ENCODE results near the gene CKAP2L. TPM values are rescaled to one million over a fixed set of nuclear protein-coding genes. Genes with fewer than 3 reads are reported as not detected.

Gene CKAP2L
- total RNA-seq, 1 experiment from 2014 or later: 23.3 TPM

DNA sequence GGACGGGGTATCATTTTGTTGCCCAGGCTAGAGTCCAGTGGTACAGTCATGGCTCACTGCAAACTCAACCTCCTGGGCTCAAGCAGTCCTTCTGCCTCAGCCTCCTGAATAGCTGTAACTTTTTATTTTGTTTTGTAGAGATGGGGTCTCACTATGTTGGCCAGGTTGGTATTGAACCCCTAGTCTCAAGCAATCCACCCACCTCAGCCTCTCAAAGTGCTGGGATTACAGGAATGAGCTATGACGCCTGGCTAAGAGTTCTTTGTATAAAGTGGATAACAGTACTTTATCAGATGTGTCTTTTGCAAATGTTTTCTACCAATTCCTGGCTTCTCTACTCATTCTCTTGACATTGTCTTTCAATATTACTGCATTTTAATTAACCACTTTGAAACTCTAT lies 60.7 kb downstream of the CKAP2L start:
- Histone ChIP-seq H3K4me1 (ENCODE audit: insufficient read depth, low read length) (no peaks in the 10 kb centered on the region), H4K8ac (replicated peaks; ENCODE audit: insufficient read length, low read depth, low read length) (no peak overlapping the region), H3K79me2 (ENCODE audit: insufficient read depth, low read length) (no peaks in the 10 kb centered on the region), H3K56ac (ENCODE audit: insufficient read length, low read depth, low read length) (no peak overlapping the region), H2BK20ac (ENCODE audit: low read depth, low read length, poor library complexity, severe bottlenecking) (no peak overlapping the region), H3K23ac (ENCODE audit: insufficient read length, low read depth, low read length) (no peak overlapping the region), H3K18ac (ENCODE audit: insufficient read length, low read depth, low read length) (no peak overlapping the region), H3K4me2 (ENCODE audit: insufficient read depth, insufficient read length, low read length) (no peak overlapping the region), H2BK5ac (ENCODE audit: insufficient read length, low read length) (no peak overlapping the region), H4K5ac (ENCODE audit: insufficient read length, low read depth, low read length) (no peak overlapping the region), H3K9ac (ENCODE audit: extremely low read depth, insufficient read length, low read length) (no peak overlapping the region), H3K4ac (ENCODE audit: low read depth, low read length) (no peak overlapping the region), H2AFZ (ENCODE audit: low read length) (no peak overlapping the region), H3K27ac (ENCODE audit: insufficient read length, low read depth, low read length) (no peak overlapping the region), H2BK15ac (ENCODE audit: low read depth, low read length) (no peak overlapping the region), H2BK12ac (ENCODE audit: insufficient read length, low read depth, low read length) (no peak overlapping the region), H3K23me2 (ENCODE audit: insufficient read length, low read depth, low read length, poor library complexity, severe bottlenecking) (no peaks in the 10 kb centered on the region), H4K20me1 (ENCODE audit: control insufficient read depth, insufficient read depth, insufficient read length) (no peaks in the 10 kb centered on the region), H3K27me3 (ENCODE audit: insufficient read depth, low read length) (no peaks in the 10 kb centered on the region), H3K14ac (ENCODE audit: insufficient read depth, low read length) (no peak overlapping the region), H3K9me3 (ENCODE audit: control insufficient read depth, low read depth, low read length) (no peaks in the 10 kb centered on the region), H3T11ph (ENCODE audit: low read length) (no peak overlapping the region), H4K91ac (ENCODE audit: insufficient read length, low read depth, low read length) (no peak overlapping the region), H2AK5ac (ENCODE audit: insufficient read length, low read length) (no peak overlapping the region), H2BK120ac (ENCODE audit: low read depth, low read length, poor library complexity, severe bottlenecking) (no peak overlapping the region), H3K79me1 (ENCODE audit: insufficient read depth, low read depth, low read length, poor library complexity, severe bottlenecking) (no peaks in the 10 kb centered on the region)
- WGBS (ENCODE audit: extremely low coverage, insufficient read length, low lambda C conversion rate): no CpG with 5 or more reads among the region's 2 CpGs
- Mint-ChIP-seq H3K27me3 (ENCODE audit: low read depth) (peaks cover 9% of the 10 kb centered on the region; the same call in 1 of the 2 replicates), H3K4me1 (no peaks in the 10 kb centered on the region), H3K36me3 (ENCODE audit: insufficient read depth in 1 of 3, low read depth in 3 of 3) (no peaks in the 10 kb centered on the region), H3K4me3 (no peak overlapping the region), H3K27ac (no peak overlapping the region), H3K9me3 (no peaks in the 10 kb centered on the region)
- TF ChIP-seq, protein P1, sequence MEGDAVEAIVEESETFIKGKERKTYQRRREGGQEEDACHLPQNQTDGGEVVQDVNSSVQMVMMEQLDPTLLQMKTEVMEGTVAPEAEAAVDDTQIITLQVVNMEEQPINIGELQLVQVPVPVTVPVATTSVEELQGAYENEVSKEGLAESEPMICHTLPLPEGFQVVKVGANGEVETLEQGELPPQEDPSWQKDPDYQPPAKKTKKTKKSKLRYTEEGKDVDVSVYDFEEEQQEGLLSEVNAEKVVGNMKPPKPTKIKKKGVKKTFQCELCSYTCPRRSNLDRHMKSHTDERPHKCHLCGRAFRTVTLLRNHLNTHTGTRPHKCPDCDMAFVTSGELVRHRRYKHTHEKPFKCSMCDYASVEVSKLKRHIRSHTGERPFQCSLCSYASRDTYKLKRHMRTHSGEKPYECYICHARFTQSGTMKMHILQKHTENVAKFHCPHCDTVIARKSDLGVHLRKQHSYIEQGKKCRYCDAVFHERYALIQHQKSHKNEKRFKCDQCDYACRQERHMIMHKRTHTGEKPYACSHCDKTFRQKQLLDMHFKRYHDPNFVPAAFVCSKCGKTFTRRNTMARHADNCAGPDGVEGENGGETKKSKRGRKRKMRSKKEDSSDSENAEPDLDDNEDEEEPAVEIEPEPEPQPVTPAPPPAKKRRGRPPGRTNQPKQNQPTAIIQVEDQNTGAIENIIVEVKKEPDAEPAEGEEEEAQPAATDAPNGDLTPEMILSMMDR (conservative IDR thresholded peaks at IDR 0.05): no peak
- no peak for DNase-seq
